Hair follicle dermal papilla cell (primary cell): ENCODE measurements around the gene ARID4B. TPM values are rescaled to one million over a fixed set of nuclear protein-coding genes. Genes with fewer than 3 reads are reported as not detected.

Experiments
- small RNA-seq: library from RNA; depleted of rRNA; stranded (forward); fragments of <200 nt; gene quantifications from one replicate; pipeline ENCODE3, GENCODE V24; 2012
- total RNA-seq: library from RNA; depleted of rRNA; stranded (reverse); fragments of >200 nt; gene quantifications from 2 replicates; pipeline ENCODE4 v1.2.3, GENCODE V29; 2012

ARID4B gene, protein sequence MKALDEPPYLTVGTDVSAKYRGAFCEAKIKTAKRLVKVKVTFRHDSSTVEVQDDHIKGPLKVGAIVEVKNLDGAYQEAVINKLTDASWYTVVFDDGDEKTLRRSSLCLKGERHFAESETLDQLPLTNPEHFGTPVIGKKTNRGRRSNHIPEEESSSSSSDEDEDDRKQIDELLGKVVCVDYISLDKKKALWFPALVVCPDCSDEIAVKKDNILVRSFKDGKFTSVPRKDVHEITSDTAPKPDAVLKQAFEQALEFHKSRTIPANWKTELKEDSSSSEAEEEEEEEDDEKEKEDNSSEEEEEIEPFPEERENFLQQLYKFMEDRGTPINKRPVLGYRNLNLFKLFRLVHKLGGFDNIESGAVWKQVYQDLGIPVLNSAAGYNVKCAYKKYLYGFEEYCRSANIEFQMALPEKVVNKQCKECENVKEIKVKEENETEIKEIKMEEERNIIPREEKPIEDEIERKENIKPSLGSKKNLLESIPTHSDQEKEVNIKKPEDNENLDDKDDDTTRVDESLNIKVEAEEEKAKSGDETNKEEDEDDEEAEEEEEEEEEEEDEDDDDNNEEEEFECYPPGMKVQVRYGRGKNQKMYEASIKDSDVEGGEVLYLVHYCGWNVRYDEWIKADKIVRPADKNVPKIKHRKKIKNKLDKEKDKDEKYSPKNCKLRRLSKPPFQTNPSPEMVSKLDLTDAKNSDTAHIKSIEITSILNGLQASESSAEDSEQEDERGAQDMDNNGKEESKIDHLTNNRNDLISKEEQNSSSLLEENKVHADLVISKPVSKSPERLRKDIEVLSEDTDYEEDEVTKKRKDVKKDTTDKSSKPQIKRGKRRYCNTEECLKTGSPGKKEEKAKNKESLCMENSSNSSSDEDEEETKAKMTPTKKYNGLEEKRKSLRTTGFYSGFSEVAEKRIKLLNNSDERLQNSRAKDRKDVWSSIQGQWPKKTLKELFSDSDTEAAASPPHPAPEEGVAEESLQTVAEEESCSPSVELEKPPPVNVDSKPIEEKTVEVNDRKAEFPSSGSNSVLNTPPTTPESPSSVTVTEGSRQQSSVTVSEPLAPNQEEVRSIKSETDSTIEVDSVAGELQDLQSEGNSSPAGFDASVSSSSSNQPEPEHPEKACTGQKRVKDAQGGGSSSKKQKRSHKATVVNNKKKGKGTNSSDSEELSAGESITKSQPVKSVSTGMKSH (N-terminal part only)
- total RNA-seq = 24.5 and 27.7 TPM in 2 replicates

DNA sequence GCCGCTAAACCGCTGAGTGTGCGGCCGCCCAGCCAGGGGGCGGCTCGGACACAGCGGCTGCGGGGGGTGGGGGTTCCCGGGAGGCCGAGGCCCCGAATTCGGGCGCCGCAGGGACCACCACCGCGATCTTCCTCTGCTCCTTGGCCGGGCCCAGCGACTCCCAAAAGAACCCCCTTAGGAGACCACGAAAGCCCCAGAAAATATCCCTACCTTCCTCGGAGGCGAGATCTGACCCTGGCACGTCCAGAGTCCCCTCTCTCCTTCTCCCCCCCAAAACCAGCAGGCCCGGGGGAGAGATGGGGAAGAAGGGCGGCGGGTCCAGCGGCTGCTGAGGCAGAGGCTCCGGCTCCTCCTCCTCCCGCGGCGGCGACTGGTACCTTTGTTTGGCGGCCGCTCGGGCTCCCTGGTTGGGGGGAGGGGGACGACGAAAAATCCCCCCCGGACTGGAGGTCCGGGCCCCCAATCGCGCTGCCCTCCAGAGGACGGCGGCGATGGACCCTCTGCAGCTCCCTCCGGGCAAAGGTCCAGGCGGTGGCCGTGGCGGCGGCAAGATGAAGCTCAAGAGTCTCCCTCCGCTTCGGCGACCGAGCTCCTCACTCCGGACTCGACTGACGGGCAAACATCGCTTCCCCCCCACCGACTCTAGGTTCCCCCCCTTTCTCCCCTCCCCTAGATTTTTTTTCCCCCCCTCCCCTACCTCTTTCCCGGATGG, at the start of gene ARID4B:
Gene ARID4B, minus strand, starts transcription at position 621 of the 712 bp plus-strand sequence. CDS start 1,260 bp downstream, outside the sequence.

DNA sequence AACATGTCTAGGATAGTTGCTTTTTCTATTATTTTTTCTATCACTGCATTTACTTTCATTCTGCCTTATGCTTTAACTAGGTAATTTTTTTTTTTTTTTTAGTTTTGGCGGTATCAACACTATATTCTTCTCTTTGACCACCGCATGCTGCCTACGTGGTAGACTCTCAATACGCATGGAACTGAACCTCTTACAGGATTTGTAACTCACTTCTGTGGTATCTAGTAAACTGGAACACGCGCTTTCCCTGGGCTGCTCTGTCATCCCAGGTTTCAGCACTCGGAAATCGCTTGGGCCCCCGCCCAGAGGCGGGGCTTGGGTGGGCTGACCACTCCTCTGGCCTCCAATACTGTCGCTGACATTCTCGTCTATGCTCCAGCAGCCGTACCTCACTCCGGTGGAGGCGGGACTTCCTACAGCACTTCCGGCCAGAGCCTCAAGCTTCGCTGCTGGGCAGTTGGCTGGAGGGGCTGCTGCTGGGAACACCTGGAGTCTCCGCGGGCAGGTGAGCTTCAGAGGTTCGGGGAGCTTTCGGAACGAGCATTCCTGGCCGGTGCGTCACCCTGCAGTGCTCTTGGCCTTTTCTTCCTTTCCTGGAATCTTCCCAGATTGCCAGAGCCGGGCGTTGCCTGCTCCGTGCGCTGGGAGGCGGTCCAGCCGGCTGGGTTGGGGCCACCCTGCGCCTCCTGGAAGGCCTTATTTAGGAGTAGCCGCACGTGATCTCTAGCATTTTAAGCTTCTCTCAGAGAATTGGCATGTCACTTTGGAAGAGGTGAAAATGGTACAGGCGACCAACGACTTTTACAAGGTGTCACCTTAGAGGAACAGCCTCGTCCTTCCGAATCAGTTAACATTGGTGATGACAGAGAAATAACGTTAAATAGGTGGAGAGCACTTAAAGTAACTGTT, 39.3 kb upstream of the ARID4B start, which contains the start of gene TBCE:
Gene TBCE, plus strand, starts transcription at position 428 of the 909 bp plus-strand sequence. CDS start 12,623 bp downstream, outside the sequence.

DNA sequence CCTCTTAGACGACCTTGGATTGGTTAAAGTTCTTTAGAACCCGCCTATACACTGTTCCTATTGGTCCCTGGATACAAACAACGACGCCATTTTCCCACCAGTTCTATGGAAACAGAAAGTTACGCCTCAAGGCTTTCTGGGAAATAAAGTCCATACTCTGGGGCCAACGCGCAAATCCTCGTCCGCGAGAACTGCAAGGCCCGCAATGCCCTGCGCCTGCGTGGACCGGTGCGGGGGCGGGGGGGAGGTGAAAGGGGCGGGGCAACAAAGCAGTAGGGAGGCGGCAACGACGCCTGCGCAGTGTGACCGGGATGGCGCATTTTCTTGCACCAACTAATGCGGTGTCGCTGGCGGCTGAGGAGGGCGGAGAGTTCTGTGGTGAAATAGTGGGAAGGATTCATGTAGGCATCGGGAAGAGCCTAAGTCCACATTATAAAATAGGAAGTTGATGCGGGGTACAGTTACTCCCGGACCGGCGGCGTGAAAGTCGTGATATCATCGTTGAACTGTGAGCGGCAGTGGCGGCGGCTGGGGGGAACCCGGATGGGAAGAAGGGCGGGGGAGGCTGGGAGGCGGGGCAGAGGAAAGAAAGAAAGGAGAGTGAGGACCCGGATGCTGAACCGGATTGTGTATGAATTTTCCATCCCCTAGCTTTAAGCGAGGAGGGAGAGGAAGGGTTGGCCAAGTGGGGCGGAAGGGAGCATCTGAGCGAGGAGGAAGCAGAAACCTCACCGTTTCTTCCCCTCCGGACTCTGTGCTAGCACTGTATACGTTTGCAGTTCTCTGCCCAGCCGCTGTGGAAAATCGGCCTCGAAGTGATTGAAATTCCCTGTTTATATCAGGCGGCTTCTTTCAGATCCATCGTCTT, 526 bp upstream of the ARID4B start, which contains the start of gene GGPS1:
Gene GGPS1, plus strand, starts transcription at position 300 of the 868 bp plus-strand sequence. CDS start 6,695 bp downstream, outside the sequence.

DNA sequence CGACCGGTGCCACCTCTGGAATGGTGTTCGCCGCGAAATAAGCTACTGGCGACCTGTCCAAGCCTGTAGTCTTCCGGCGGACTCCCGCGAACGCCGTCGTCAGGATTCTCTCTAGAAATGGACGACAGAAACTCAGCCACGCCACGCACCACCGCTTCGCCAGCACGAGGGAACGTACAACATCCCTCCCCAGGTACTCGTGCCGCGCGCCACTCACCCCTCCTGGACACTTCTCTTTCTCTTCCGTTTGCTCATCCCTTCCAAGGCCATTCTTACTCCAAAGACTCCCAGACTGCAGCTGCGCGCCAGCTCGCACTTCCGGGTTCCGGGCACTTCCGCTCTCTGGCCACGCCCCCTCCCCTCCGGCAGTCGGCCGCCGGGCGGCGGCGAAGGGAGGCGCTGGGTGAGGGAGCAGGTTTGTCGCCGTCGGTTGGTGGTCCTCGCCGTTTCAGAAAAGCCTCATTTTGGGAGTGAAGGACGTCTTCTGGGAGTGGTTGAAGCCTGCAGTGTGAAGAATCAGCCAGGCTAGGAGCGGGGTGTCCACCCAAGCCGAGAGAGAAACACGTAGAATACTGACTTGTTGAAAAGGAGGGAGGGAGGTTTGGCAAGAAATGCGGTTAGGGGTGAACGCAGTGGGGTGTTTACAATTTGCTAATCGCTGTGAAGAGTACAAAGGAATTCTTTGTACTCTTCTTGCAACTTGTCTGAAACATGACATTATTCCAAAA, 166.9 kb downstream of the ARID4B start, which contains the start of gene RBM34:
Gene RBM34, minus strand, starts transcription at position 294 of the 728 bp plus-strand sequence. Its CDS starts 24 bp downstream, at position 270.

DNA sequence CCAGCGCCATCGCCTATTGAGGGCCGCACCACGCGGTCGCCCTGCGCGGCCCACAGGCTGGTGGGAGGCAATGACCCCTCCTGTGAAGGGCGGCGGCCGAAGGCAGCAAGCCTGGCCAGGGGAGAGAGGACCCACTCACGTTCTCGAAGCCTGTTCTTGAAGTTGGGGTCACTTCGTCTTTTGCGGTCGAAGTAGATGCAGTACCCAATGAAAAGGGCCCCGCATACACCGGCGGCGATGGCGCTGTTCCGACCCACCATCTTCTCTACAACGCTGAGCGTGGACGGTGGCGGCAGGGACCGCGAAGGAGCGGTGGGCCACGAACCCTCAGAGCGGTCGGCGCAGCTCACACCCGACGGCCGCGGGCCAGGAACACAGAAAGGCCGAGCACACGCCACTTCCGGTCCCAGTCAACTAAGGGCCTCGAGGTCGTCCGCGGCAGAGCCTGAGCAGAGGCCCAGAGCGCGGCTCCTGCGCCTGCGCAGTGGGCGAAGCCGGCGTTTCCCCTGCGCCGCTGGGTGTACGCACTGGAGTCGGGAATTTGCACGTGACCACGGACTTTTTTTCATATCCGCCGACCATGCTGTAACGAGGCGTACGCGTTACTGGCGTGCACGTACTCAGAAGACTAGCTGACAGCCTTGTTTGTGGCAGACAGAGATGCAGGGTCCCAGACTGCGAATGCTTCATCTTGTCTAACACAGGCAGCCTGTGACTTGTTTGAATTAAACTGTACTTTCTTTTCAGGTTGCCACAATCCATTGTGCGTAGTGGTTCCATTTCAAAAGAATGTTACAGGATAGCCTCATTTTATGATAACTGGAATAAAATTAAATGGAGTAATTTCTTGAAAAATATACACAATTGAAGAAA, 199.3 kb downstream of the ARID4B start, which contains the start of gene TOMM20:
Gene TOMM20, minus strand, starts transcription at position 382 of the 873 bp plus-strand sequence. Its CDS starts 122 bp downstream, at position 260.

Small RNA genes within 50 kb of the gene (small RNA-seq; reads per million reads assigned to genes)
- gene AL391994.1 = not detected
- gene MIR4753 = 2.1 reads per million, percentile 49 among the genes with 10 or more reads in this experiment
- 261 reads per million, percentile 99 among the genes with 10 or more reads in this experiment for gene SNORA14B

Other genes with a start within 250 kb of the ARID4B start
- 72.9 and 84.2 TPM in 2 replicates for gene TOMM20, start 199.3 kb downstream of the ARID4B start, total RNA-seq
- 33.1 and 38.6 TPM in 2 replicates for gene RBM34, start 166.9 kb downstream of the ARID4B start, total RNA-seq
- 21.9 and 29.0 TPM in 2 replicates for gene GGPS1, start 391 bp upstream of the ARID4B start, total RNA-seq
- gene TBCE, start 39.2 kb upstream of the ARID4B start, total RNA-seq = 22.2 and 24.3 TPM in 2 replicates
- gene B3GALNT2, start 176.3 kb upstream of the ARID4B start, total RNA-seq = 41.4 and 62.6 TPM in 2 replicates